SU-DHL-6 (cell line): ENCODE measurements around the gene BAIAP2L2.

Experiments
- H2AFZ ChIP-seq: fragments of 200-600 bp; sonication (generic); 2 replicates; pipeline ENCODE4 v1.6.1; 2014; ENCODE audit warnings: low read depth, mild to moderate bottlenecking, moderate library complexity, mixed read lengths, antibody characterized with exemption, low read length; ENCODE audit not compliant: severe bottlenecking
- H3F3A ChIP-seq: fragments of 200-600 bp; shearing (Covaris generic); 2 replicates; pipeline ENCODE4 v1.6.0; 2016; ENCODE audit warnings: antibody characterized with exemption, mild to moderate bottlenecking; ENCODE audit not compliant: insufficient read depth
- H3K27ac ChIP-seq: fragments of 200-600 bp; sonication (generic); 2 replicates; pipeline ENCODE4 v1.5.1; 2016; ENCODE audit warnings: low read depth, mild to moderate bottlenecking, low read length, moderate library complexity, mixed read lengths
- H3K27me3 ChIP-seq: fragments of 200-600 bp; sonication (generic), shearing (Covaris generic); 2 replicates; pipeline ENCODE4 v1.6.0; 2014; ENCODE audit warnings: mild to moderate bottlenecking, low read length
- H3K36me3 ChIP-seq: fragments of 200-600 bp; sonication (generic); 2 replicates; pipeline ENCODE4 v1.6.1; 2014; ENCODE audit warnings: mild to moderate bottlenecking, low read length, mixed read lengths
- H3K4me2 ChIP-seq: fragments of 300-600, 200-600 bp; shearing (Covaris generic), sonication (generic); 2 replicates; pipeline ENCODE4 v1.6.0; 2014; ENCODE audit warnings: low read length, low read depth, mild to moderate bottlenecking; ENCODE audit not compliant: poor library complexity, severe bottlenecking
- H3K4me3 ChIP-seq: fragments of 200-600 bp; sonication (generic); 2 replicates; pipeline ENCODE4 v1.5.1; 2014; ENCODE audit warnings: antibody characterized with exemption, low read length, mild to moderate bottlenecking, mixed read lengths; ENCODE audit not compliant: insufficient read depth, poor library complexity, severe bottlenecking
- H3K79me2 ChIP-seq: fragments of 200-600 bp; sonication (generic); 2 replicates; pipeline ENCODE4 v1.6.1; 2014; ENCODE audit warnings: mild to moderate bottlenecking, low read length, moderate library complexity; ENCODE audit not compliant: insufficient read depth
- H3K9ac ChIP-seq: fragments of 200-600 bp; sonication (generic); 2 replicates; pipeline ENCODE4 v1.7.0; 2014; ENCODE audit warnings: mild to moderate bottlenecking, low read length
- H3K9me2 ChIP-seq: fragments of 200-600 bp; sonication (generic); replicated peaks from 2 replicates; pipeline ENCODE4 v1.6.1; 2014; ENCODE audit warnings: low read length; ENCODE audit not compliant: insufficient read depth
- H3K9me3 ChIP-seq: fragments of 200-600 bp; sonication (generic); 2 replicates; pipeline ENCODE4 v1.6.1; 2014; ENCODE audit warnings: low read length, mixed read lengths; ENCODE audit not compliant: insufficient read depth
- H4K20me1 ChIP-seq: fragments of 200-600 bp; sonication (generic); 2 replicates; pipeline ENCODE4 v1.6.1; 2014; ENCODE audit warnings: low read depth, mild to moderate bottlenecking, antibody characterized with exemption, low read length, moderate library complexity, mixed read lengths
- EZH2phosphoT487 ChIP-seq: fragments of 200-600 bp; sonication (generic), shearing (Covaris generic); conservative IDR thresholded peaks from 2 replicates; pipeline ENCODE4 v1.6.1; 2018; ENCODE audit warnings: mild to moderate bottlenecking, antibody characterized with exemption, low read length, moderate library complexity, mixed read lengths
- TF ChIP-seq, protein P1 (sequence below): fragments of 200-600 bp; sonication (generic); IDR thresholded peaks from one replicate; pipeline ENCODE4 v1.5.1; 2017; ENCODE audit warnings: antibody characterized with exemption, mild to moderate bottlenecking, low read length, moderate library complexity; ENCODE audit not compliant: insufficient read depth, poor library complexity, severe bottlenecking

The BAIAP2L2 gene

DNA sequence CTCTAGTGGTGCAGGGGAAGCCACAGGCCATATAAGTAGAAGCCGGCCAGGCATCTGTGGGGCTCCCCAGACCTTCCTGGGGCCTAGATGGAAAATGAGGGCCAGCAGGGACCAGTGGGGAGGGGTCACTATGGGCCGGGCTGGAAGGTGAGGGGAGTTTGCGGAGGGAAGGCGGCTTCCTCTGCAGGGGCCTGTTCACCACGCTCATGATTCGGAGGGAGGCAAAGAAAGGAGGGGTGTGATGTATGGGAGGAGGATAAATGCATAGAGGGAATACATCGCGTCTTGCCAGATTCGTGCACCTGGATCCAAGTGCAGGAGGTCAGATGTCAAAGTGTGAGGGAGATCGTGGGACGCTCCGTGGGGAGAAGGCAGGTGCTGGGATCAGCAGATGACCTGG is 33.4 kb downstream of the BAIAP2L2 start:
- H4K20me1 ChIP-seq = no peaks in the 10 kb centered on the region
- H3K4me2 ChIP-seq = no peak overlapping the region

DNA sequence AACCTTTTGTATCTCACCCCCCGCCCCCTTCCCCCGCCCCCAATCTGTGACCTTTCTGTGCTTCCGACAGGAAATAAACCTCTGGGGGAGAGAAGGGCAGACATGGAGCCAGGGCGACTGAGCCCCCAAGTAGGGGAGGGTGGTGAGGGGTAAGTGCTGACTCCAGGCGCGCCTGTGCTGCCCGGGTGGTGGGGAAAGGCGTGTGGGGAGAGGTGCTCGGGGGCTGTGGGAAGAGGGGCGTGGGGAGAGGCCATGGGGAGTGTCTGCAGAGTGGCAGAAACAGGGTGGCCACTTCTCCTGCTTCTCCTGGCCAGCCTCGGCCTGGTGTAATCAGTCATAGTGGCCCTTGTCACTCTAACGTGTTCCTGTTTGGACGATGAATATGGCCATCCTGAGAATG is 34.5 kb downstream of the BAIAP2L2 start:
- Histone ChIP-seq H3K9ac (no peak overlapping the region), H3K9me2 (no peaks in the 10 kb centered on the region), H3K4me2 (no peak overlapping the region), H3K4me3 (no peak overlapping the region), H3K9me3 (no peaks in the 10 kb centered on the region), H3K27me3 (no peaks in the 10 kb centered on the region), H3F3A (no peaks in the 10 kb centered on the region), H3K27ac (no peak overlapping the region), H2AFZ (no peak overlapping the region), H4K20me1 (no peaks in the 10 kb centered on the region), H3K79me2 (no peaks in the 10 kb centered on the region), H3K36me3 (no peaks in the 10 kb centered on the region)
- TF ChIP-seq, protein P1, sequence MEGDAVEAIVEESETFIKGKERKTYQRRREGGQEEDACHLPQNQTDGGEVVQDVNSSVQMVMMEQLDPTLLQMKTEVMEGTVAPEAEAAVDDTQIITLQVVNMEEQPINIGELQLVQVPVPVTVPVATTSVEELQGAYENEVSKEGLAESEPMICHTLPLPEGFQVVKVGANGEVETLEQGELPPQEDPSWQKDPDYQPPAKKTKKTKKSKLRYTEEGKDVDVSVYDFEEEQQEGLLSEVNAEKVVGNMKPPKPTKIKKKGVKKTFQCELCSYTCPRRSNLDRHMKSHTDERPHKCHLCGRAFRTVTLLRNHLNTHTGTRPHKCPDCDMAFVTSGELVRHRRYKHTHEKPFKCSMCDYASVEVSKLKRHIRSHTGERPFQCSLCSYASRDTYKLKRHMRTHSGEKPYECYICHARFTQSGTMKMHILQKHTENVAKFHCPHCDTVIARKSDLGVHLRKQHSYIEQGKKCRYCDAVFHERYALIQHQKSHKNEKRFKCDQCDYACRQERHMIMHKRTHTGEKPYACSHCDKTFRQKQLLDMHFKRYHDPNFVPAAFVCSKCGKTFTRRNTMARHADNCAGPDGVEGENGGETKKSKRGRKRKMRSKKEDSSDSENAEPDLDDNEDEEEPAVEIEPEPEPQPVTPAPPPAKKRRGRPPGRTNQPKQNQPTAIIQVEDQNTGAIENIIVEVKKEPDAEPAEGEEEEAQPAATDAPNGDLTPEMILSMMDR = no peak
- no peak for TF ChIP-seq EZH2phosphoT487

More for the DNA sequence above, 33.4 kb downstream of the BAIAP2L2 start:
- H3K36me3 ChIP-seq = no peaks in the 10 kb centered on the region
- H3K9me2 ChIP-seq = no peaks in the 10 kb centered on the region
- H3K27me3 ChIP-seq = no peaks in the 10 kb centered on the region
- no peaks in the 10 kb centered on the region for H3F3A ChIP-seq
- no peak overlapping the region for H3K27ac ChIP-seq
- no peak overlapping the region for H2AFZ ChIP-seq
- no peak overlapping the region for H3K4me3 ChIP-seq
- no peak for TF ChIP-seq EZH2phosphoT487
- TF ChIP-seq, protein P1 = no peak
- no peak overlapping the region for H3K9ac ChIP-seq
- H3K9me3 ChIP-seq = no peaks in the 10 kb centered on the region
- H3K79me2 ChIP-seq = no peaks in the 10 kb centered on the region

DNA sequence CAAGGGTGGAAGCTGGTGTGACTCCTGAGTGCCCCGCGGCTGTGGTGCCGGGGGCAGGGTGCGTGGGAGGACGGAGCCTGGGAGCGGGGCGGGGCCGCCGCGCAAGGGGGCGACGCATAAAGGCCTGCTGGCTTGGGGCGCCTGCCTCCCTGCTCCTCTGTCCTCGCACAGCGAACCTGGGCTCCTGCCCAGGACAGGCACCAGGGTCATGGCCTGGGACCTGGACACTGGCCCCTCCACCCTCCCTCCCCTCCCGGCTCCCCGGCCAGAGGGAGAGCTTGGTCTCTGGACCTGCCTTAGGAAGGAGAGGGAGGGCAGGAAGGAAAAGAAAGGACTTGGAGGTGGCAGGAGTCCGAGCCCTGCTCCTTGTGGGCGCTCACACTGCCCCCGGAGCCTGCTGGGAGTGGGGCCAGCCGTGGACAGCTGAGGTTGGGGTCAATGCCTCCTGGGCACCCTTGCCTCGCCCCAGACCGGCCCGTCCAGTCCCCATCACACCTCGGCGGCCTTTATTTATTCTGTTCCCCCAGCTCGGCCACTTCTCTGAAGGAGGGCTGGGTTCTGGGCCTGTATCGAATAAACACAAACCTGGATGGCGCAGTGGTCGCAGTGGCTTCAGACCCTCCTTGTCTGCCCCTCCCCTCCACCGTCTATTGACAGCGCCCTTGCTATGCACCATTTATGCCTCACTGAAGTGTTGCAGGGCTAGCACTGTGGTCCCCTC is 35.2 kb downstream of the BAIAP2L2 start:
- Histone ChIP-seq H3K36me3 (no peaks in the 10 kb centered on the region), H3K4me3 (no peak overlapping the region), H3K9me2 (no peaks in the 10 kb centered on the region), H4K20me1 (no peaks in the 10 kb centered on the region), H3K4me2 (no peak overlapping the region), H3K79me2 (no peaks in the 10 kb centered on the region), H3K27ac (no peak overlapping the region), H3K9ac (no peak overlapping the region), H3F3A (no peaks in the 10 kb centered on the region), H3K27me3 (no peaks in the 10 kb centered on the region), H2AFZ (no peak overlapping the region), H3K9me3 (no peaks in the 10 kb centered on the region)
- TF ChIP-seq, protein P1 = no peak
- TF ChIP-seq EZH2phosphoT487 = no peak
